DOHH2 (cell line): ENCODE data around the gene PSENEN.

ENCODE experiments used
- H3F3A ChIP-seq: fragments of 200-600 bp; sonication (generic), shearing (Covaris generic); 2 replicates; pipeline ENCODE4 v1.6.0; 2016; ENCODE audit warnings: antibody characterized with exemption, mild to moderate bottlenecking; ENCODE audit not compliant: control insufficient read depth, insufficient read depth
- H3K27ac ChIP-seq: fragments of 200-600 bp; sonication (generic); 2 replicates; pipeline ENCODE4 v1.5.1; 2014; ENCODE audit warnings: low read depth, mild to moderate bottlenecking, low read length, moderate library complexity
- H3K27me3 ChIP-seq: fragments of 200-600 bp; sonication (generic); 2 replicates; pipeline ENCODE4 v1.6.1; 2014; ENCODE audit warnings: mild to moderate bottlenecking, low read length, mixed read lengths; ENCODE audit not compliant: control insufficient read depth
- H3K36me3 ChIP-seq: fragments of 200-600 bp; sonication (generic); 2 replicates; pipeline ENCODE4 v1.6.1; 2014; ENCODE audit warnings: mild to moderate bottlenecking, low read length, moderate library complexity, mixed read lengths; ENCODE audit not compliant: control insufficient read depth
- H3K4me1 ChIP-seq: fragments of 200-600 bp; sonication (generic); 2 replicates; pipeline ENCODE4 v1.6.1; 2014; ENCODE audit warnings: mild to moderate bottlenecking, low read length, mixed read lengths; ENCODE audit not compliant: control insufficient read depth
- H3K4me2 ChIP-seq: fragments of 200-600 bp; sonication (generic); 2 replicates; pipeline ENCODE4 v1.6.0; 2014; ENCODE audit warnings: mild to moderate bottlenecking, low read length, moderate library complexity
- H3K4me3 ChIP-seq: fragments of 200-600 bp; sonication (generic); 2 replicates; pipeline ENCODE4 v1.5.1; 2014; ENCODE audit warnings: mild to moderate bottlenecking, low read length, mixed read lengths
- H3K79me2 ChIP-seq: fragments of 200-600 bp; sonication (generic); 2 replicates; pipeline ENCODE4 v1.6.1; 2014; ENCODE audit warnings: mild to moderate bottlenecking, low read length, mixed read lengths; ENCODE audit not compliant: control insufficient read depth
- H3K9me2 ChIP-seq: fragments of 200-600 bp; sonication (generic); replicated peaks from 2 replicates; pipeline ENCODE4 v1.6.1; 2014; ENCODE audit warnings: mild to moderate bottlenecking, low read length, mixed read lengths; ENCODE audit not compliant: control insufficient read depth
- H3K9me3 ChIP-seq: fragments of 200-600 bp; sonication (generic); 2 replicates; pipeline ENCODE4 v1.6.1; 2014; ENCODE audit warnings: antibody characterized with exemption, low read length, mixed read lengths; ENCODE audit not compliant: control insufficient read depth, insufficient read depth
- H4K20me1 ChIP-seq: fragments of 200-600 bp; sonication (generic); 2 replicates; pipeline ENCODE4 v1.6.0; 2014; ENCODE audit warnings: low read depth, mild to moderate bottlenecking, antibody characterized with exemption, low read length, moderate library complexity; ENCODE audit not compliant: control insufficient read depth, insufficient read depth
- EZH2phosphoT487 ChIP-seq: fragments of 200-600 bp; sonication (generic); IDR thresholded peaks from 2 replicates; pipeline ENCODE4 v1.6.1; 2017; ENCODE audit warnings: borderline replicate concordance, mild to moderate bottlenecking, antibody characterized with exemption, low read length, moderate library complexity, mixed read lengths
- TF ChIP-seq, protein P1 (sequence below): fragments of 200-600 bp; sonication (generic); IDR thresholded peaks from one replicate; pipeline ENCODE4 v1.5.1; 2014; ENCODE audit warnings: antibody characterized with exemption, mild to moderate bottlenecking, low read depth, low read length; ENCODE audit not compliant: poor library complexity, severe bottlenecking

PSENEN gene

DNA sequence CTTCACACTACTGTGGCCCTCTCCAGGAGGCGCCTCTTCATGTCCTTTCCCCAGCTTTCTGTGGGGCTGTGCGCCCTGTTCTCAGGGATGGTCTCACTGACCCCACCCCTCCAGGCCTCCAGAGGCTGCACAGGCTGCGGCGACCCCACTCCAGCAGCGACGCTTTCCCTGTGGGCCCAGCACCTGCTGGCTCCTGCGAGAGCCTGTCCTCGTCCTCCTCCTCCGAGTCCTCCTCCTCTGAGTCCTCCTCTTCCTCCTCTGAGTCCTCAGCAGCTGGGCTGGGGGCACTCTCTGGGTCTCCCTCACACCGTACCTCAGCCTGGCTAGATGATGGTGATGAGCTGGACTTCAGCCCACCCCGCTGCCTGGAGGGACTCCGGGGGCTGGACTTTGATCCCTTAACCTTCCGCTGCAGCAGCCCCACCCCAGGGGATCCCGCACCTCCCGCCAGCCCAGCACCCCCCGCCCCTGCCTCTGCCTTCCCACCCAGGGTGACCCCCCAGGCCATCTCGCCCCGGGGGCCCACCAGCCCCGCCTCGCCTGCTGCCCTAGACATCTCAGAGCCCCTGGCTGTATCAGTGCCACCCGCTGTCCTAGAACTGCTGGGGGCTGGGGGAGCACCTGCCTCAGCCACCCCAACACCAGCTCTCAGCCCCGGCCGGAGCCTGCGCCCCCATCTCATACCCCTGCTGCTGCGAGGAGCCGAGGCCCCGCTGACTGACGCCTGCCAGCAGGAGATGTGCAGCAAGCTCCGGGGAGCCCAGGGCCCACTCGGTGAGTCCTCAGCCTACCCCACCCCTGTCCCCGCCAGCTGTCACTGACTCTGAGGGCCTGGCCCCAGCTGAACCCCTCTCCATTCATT, 41.1 kb downstream of the PSENEN start:
- Histone ChIP-seq H3K27me3 (no peaks in the 10 kb centered on the region), H3K4me1 (no peaks in the 10 kb centered on the region), H3K27ac (no peak overlapping the region), H3K9me2 (no peaks in the 10 kb centered on the region), H4K20me1 (no peaks in the 10 kb centered on the region), H3K4me3 (no peak overlapping the region), H3F3A (no peaks in the 10 kb centered on the region), H3K4me2 (no peak overlapping the region), H3K79me2 (no peaks in the 10 kb centered on the region), H3K9me3 (no peaks in the 10 kb centered on the region), H3K36me3 (no peaks in the 10 kb centered on the region)
- TF ChIP-seq, protein P1, sequence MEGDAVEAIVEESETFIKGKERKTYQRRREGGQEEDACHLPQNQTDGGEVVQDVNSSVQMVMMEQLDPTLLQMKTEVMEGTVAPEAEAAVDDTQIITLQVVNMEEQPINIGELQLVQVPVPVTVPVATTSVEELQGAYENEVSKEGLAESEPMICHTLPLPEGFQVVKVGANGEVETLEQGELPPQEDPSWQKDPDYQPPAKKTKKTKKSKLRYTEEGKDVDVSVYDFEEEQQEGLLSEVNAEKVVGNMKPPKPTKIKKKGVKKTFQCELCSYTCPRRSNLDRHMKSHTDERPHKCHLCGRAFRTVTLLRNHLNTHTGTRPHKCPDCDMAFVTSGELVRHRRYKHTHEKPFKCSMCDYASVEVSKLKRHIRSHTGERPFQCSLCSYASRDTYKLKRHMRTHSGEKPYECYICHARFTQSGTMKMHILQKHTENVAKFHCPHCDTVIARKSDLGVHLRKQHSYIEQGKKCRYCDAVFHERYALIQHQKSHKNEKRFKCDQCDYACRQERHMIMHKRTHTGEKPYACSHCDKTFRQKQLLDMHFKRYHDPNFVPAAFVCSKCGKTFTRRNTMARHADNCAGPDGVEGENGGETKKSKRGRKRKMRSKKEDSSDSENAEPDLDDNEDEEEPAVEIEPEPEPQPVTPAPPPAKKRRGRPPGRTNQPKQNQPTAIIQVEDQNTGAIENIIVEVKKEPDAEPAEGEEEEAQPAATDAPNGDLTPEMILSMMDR, result no peak
- TF ChIP-seq EZH2phosphoT487, result no peak

DNA sequence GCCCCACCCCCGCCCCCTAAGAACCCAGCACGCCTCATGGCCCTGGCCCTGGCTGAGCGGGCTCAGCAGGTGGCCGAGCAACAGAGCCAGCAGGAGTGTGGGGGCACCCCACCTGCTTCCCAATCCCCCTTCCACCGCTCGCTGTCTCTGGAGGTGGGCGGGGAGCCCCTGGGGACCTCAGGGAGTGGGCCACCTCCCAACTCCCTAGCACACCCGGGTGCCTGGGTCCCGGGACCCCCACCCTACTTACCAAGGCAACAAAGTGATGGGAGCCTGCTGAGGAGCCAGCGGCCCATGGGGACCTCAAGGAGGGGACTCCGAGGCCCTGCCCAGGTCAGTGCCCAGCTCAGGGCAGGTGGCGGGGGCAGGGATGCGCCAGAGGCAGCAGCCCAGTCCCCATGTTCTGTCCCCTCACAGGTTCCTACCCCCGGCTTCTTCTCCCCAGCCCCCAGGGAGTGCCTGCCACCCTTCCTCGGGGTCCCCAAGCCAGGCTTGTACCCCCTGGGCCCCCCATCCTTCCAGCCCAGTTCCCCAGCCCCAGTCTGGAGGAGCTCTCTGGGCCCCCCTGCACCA, 41.9 kb downstream of the PSENEN start:
- TF ChIP-seq EZH2phosphoT487, result no peak
- TF ChIP-seq, protein P1, result no peak
- Histone ChIP-seq H3K9me3 (no peaks in the 10 kb centered on the region), H4K20me1 (no peaks in the 10 kb centered on the region), H3K36me3 (no peaks in the 10 kb centered on the region), H3K4me2 (no peak overlapping the region), H3K4me3 (no peak overlapping the region), H3K27me3 (no peaks in the 10 kb centered on the region), H3K9me2 (no peaks in the 10 kb centered on the region), H3K4me1 (no peaks in the 10 kb centered on the region), H3K79me2 (no peaks in the 10 kb centered on the region), H3F3A (no peaks in the 10 kb centered on the region), H3K27ac (no peak overlapping the region)

DNA sequence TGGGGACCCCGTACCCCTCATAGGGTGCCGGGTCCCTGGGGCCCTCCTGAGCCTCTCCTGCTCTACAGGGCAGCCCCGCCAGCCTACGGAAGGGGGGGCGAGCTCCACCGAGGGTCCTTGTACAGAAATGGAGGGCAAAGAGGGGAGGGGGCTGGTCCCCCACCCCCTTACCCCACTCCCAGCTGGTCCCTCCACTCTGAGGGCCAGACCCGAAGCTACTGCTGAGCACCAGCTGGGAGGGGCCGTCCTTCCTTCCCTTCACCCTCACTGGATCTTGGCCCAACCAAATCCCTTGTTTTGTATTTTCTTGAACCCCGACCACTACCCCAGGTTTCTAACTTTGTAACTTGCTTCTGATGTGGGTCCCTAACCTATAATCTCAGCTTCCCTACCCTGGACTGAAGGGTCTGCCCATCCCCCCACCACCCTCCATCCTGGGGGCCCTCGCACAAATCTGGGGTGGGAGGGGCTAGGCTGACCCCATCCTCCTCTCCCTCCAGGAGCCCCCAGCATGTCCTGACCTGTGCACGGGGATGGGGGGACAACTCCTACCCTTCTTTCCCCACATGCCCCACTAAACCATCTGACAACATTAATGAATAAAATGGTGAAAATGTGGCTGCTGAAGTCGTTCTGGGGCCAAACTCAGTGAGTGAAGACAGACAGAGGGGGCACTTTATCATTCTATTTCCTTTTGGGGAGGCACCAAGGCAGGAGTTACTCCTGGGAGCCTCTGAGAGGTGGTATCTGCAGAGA, 42.9 kb downstream of the PSENEN start:
- no peaks in the 10 kb centered on the region for H4K20me1 ChIP-seq
- H3K27me3 ChIP-seq, result no peaks in the 10 kb centered on the region
- H3K9me3 ChIP-seq, result no peaks in the 10 kb centered on the region
- no peaks in the 10 kb centered on the region for H3K36me3 ChIP-seq
- no peaks in the 10 kb centered on the region for H3K4me1 ChIP-seq
- H3K4me3 ChIP-seq, result no peak overlapping the region
- no peak overlapping the region for H3K27ac ChIP-seq
- H3K4me2 ChIP-seq, result no peak overlapping the region
- H3K9me2 ChIP-seq, result no peaks in the 10 kb centered on the region
- no peaks in the 10 kb centered on the region for H3F3A ChIP-seq
- H3K79me2 ChIP-seq, result no peaks in the 10 kb centered on the region
- TF ChIP-seq, protein P1, result no peak
- no peak for TF ChIP-seq EZH2phosphoT487
